ENCODE measurements around the gene SLC2A1. TPM values are rescaled to one million over a fixed set of nuclear protein-coding genes. Genes with fewer than 3 reads are reported as not detected.

The SLC2A1 gene
- total RNA-seq, 4 donors from 2014 or later = 488 to 2,308 (median 910) TPM

GRCh38 chr1:42996384-42996970 is 37.8 kb upstream of the SLC2A1 start:
- WGBS, 2 donors = 58 to 67% methylated on average over 6 of the region's 6 CpGs
- no peak overlapping the region for H3K4me3 ChIP-seq (ENCODE audit: low read depth, poor library complexity, severe bottlenecking)
- intact Hi-C loops (cut with DNase I; ENCODE audit: low total_unique reads) = no loop called here
- no peak for DNase-seq (ENCODE audit: low spot score in 2 of 2)
- TF ChIP-seq CTCF (IDR thresholded peaks at IDR 0.05) (no peak), POLR2A (IDR thresholded peaks at IDR 0.05) (no peak)

GRCh38 chr1:42993502-42994136 is 35.0 kb upstream of the SLC2A1 start:
- intact Hi-C loops (cut with DNase I; ENCODE audit: low total_unique reads) = no loop called here
- DNase-seq (ENCODE audit: low spot score in 2 of 2) = no peak
- no peak for TF ChIP-seq POLR2A (IDR thresholded peaks at IDR 0.05)
- no peak for TF ChIP-seq CTCF (IDR thresholded peaks at IDR 0.05)
- no peak overlapping the region for H3K4me3 ChIP-seq (ENCODE audit: low read depth, poor library complexity, severe bottlenecking)
- 46 to 48% methylated on average over 8 of the region's 8 CpGs for WGBS, 2 donors

- DNase-seq (ENCODE audit: low spot score in 2 of 2) = no peak
- TF ChIP-seq POLR2A (IDR thresholded peaks at IDR 0.05) (no peak), CTCF (IDR thresholded peaks at IDR 0.05) (no peak)
- H3K4me3 ChIP-seq (ENCODE audit: low read depth, poor library complexity, severe bottlenecking) = no peak overlapping the region
- intact Hi-C loops (cut with DNase I; ENCODE audit: low total_unique reads) = no loop called here
- 62 to 68% methylated on average over 5 of the region's 5 CpGs for WGBS, 2 donors
Measured at GRCh38 chr1:42992054-42992571, 33.4 kb upstream of the SLC2A1 start.

GRCh38 chr1:42990757-42991346 is 32.2 kb upstream of the SLC2A1 start:
- DNase-seq (ENCODE audit: low spot score in 2 of 2) = no peak
- H3K4me3 ChIP-seq (ENCODE audit: low read depth, poor library complexity, severe bottlenecking) = no peak overlapping the region
- 79 to 83% methylated on average over 9 of the region's 9 CpGs for WGBS, 2 donors
- intact Hi-C loops (cut with DNase I; ENCODE audit: low total_unique reads) = no loop called here
- TF ChIP-seq POLR2A (IDR thresholded peaks at IDR 0.05) (no peak), CTCF (IDR thresholded peaks at IDR 0.05) (no peak)

GRCh38 chr1:42983693-42984092 is 25.0 kb upstream of the SLC2A1 start:
- intact Hi-C loops (cut with DNase I; ENCODE audit: low total_unique reads) = no loop called here
- 67 to 79% methylated on average over 1 of the region's 1 CpG for WGBS, 2 donors

More at GRCh38 chr1:42983693-42984092, 25.0 kb upstream of the SLC2A1 start:
- no peak for DNase-seq (ENCODE audit: low spot score in 2 of 2)
- TF ChIP-seq POLR2A (IDR thresholded peaks at IDR 0.05) (no peak), CTCF (IDR thresholded peaks at IDR 0.05) (no peak)
- no peak overlapping the region for H3K4me3 ChIP-seq (ENCODE audit: low read depth, poor library complexity, severe bottlenecking)

Data from lower leg skin (tissue), 4 donors.